Osteocyte (in vitro differentiated cells): ENCODE measurements around the gene FEM1C. TPM values are rescaled to one million over a fixed set of nuclear protein-coding genes. Genes with fewer than 3 reads are reported as not detected.

Experiments used
- DNase-seq: peaks from one replicate; pipeline ENCODE4 v3.0.0; 2021; ENCODE audit warnings: mixed read lengths; ENCODE audit not compliant: unreplicated experiment; ENCODE audit errors: extremely low spot score
- H3K27ac Mint-ChIP-seq: one replicate; pipeline ENCODE4 v1.8.0; 2021; ENCODE audit warnings: mild to moderate bottlenecking, mixed read lengths; ENCODE audit not compliant: unreplicated experiment
- H3K27me3 Mint-ChIP-seq: one replicate; pipeline ENCODE4 v1.8.0; 2021; ENCODE audit warnings: mixed read lengths; ENCODE audit not compliant: unreplicated experiment
- H3K36me3 Mint-ChIP-seq: one replicate; pipeline ENCODE4 v1.8.0; 2021; ENCODE audit warnings: mixed read lengths; ENCODE audit not compliant: unreplicated experiment
- H3K4me1 Mint-ChIP-seq: one replicate; pipeline ENCODE4 v1.8.0; 2021; ENCODE audit warnings: mixed read lengths; ENCODE audit not compliant: unreplicated experiment
- H3K4me3 Mint-ChIP-seq: one replicate; pipeline ENCODE4 v1.8.0; 2021; ENCODE audit warnings: mild to moderate bottlenecking, moderate library complexity, mixed read lengths; ENCODE audit not compliant: unreplicated experiment
- H3K9me3 Mint-ChIP-seq: one replicate; pipeline ENCODE4 v1.8.0; 2021; ENCODE audit warnings: mixed read lengths; ENCODE audit not compliant: unreplicated experiment
- CTCF ChIP-seq: fragments of 200-600 bp; sonication (generic); IDR thresholded peaks from 2 replicates; pipeline ENCODE4 v1.5.0; 2021; ENCODE audit warnings: antibody characterized with exemption, mild to moderate bottlenecking, moderate library complexity
- total RNA-seq: library from RNA; stranded (reverse); gene quantifications from 2 replicates; pipeline ENCODE4 v1.2.1, GENCODE V29; 2021

FEM1C gene
- total RNA-seq, 1 donor from 2014 or later: 12.8 TPM

GRCh38 chr5:115514220-115514619, 30.4 kb downstream of the FEM1C start:
- peaks cover 5% of the 10 kb centered on the region for H3K9me3 Mint-ChIP-seq
- no peak for DNase-seq
- H3K4me3 Mint-ChIP-seq: no peak overlapping the region
- TF ChIP-seq CTCF: no peak
- H3K27ac Mint-ChIP-seq: no peak overlapping the region
- no peaks in the 10 kb centered on the region for H3K27me3 Mint-ChIP-seq
- H3K36me3 Mint-ChIP-seq: peaks cover 14% of the 10 kb centered on the region
- H3K4me1 Mint-ChIP-seq: no peaks in the 10 kb centered on the region

GRCh38 chr5:115511632-115512031, 32.9 kb downstream of the FEM1C start:
- H3K36me3 Mint-ChIP-seq: peaks cover 2% of the 10 kb centered on the region
- H3K27ac Mint-ChIP-seq: no peak overlapping the region
- no peaks in the 10 kb centered on the region for H3K4me1 Mint-ChIP-seq
- H3K4me3 Mint-ChIP-seq: no peak overlapping the region
- DNase-seq: no peak
- TF ChIP-seq CTCF: no peak
- H3K9me3 Mint-ChIP-seq: peaks cover 5% of the 10 kb centered on the region
- no peaks in the 10 kb centered on the region for H3K27me3 Mint-ChIP-seq

- no peak for TF ChIP-seq CTCF
- H3K4me1 Mint-ChIP-seq: no peaks in the 10 kb centered on the region
- H3K9me3 Mint-ChIP-seq: peaks cover 5% of the 10 kb centered on the region
- no peak overlapping the region for H3K4me3 Mint-ChIP-seq
- H3K27ac Mint-ChIP-seq: no peak overlapping the region
- H3K27me3 Mint-ChIP-seq: peaks cover 5% of the 10 kb centered on the region
- H3K36me3 Mint-ChIP-seq: peaks cover 2% of the 10 kb centered on the region
- no peak for DNase-seq
Measured at GRCh38 chr5:115510145-115510645, 34.4 kb downstream of the FEM1C start.

GRCh38 chr5:115509547-115509946, 35.0 kb downstream of the FEM1C start:
- peaks cover 5% of the 10 kb centered on the region for H3K9me3 Mint-ChIP-seq
- H3K4me1 Mint-ChIP-seq: no peaks in the 10 kb centered on the region

GRCh38 chr5:115507681-115508080, 36.9 kb downstream of the FEM1C start:
- H3K27ac Mint-ChIP-seq: no peak overlapping the region
- H3K4me1 Mint-ChIP-seq: no peaks in the 10 kb centered on the region
- no peak for TF ChIP-seq CTCF
- no peak overlapping the region for H3K4me3 Mint-ChIP-seq
- DNase-seq: no peak
- peaks cover 14% of the 10 kb centered on the region for H3K27me3 Mint-ChIP-seq
- peaks cover 5% of the 10 kb centered on the region for H3K9me3 Mint-ChIP-seq
- no peaks in the 10 kb centered on the region for H3K36me3 Mint-ChIP-seq

More at GRCh38 chr5:115509547-115509946, 35.0 kb downstream of the FEM1C start:
- H3K27ac Mint-ChIP-seq: no peak overlapping the region
- no peak for TF ChIP-seq CTCF
- peaks cover 2% of the 10 kb centered on the region for H3K36me3 Mint-ChIP-seq
- peaks cover 5% of the 10 kb centered on the region for H3K27me3 Mint-ChIP-seq
- H3K4me3 Mint-ChIP-seq: no peak overlapping the region
- DNase-seq: no peak
